K562 (cell line): ENCODE measurements around the gene CMTM1. TPM values are rescaled to one million over a fixed set of nuclear protein-coding genes. Genes with fewer than 3 reads are reported as not detected.

Experiments
- SAP30 ChIP-seq: fragments of 200-600 bp; sonication (generic); IDR thresholded peaks from 2 replicates; pipeline ENCODE4 v1.6.1; 2012; ENCODE audit warnings: borderline replicate concordance, low read depth, mild to moderate bottlenecking, moderate library complexity, low read length, control low read depth, inconsistent platforms; ENCODE audit not compliant: insufficient read depth, poor library complexity, severe bottlenecking
- TOE1 ChIP-seq, 2 experiments: fragments of 450-650 bp in 1 of 2; sonication (generic) in 1 of 2; formaldehyde crosslinking in 1 of 2; IDR thresholded peaks; 2 replicates each; pipeline versions ENCODE4 v1.7.1 to v1.8.0; 2016 to 2022; ENCODE audit warnings: borderline replicate concordance in 2 of 2, mild to moderate bottlenecking in 2 of 2, antibody characterized with exemption in 1 of 2, inconsistent platforms in 1 of 2, low read depth in 1 of 2, missing genetic modification reagents in 1 of 2, moderate library complexity in 1 of 2
- ZNF165 ChIP-seq: fragments of 250-450 bp; sonication (Bioruptor Pico); IDR thresholded peaks from 2 replicates; pipeline ENCODE4 v1.4.0; 2020; ENCODE audit warnings: borderline replicate concordance
- polyA plus RNA-seq, 8 experiments: library from polyadenylated mRNA; depleted of rRNA in 4 of 8; stranded (reverse) in 5 of 8; unstranded in 3 of 8; fragments of >200 nt; fragmentation: Nextera tagmentation in 2 of 8; fragmentation: Illumina TruSeq in 1 of 8; extraction: Ambion mirVana in 2 of 8; extraction: Trizol in 1 of 8; gene quantifications; 2 replicates each; pipeline versions ENCODE4 v1.2.1 to v1.2.3, GENCODE V29; 2011 to 2014; ENCODE audit warnings: inconsistent platforms in 1 of 8, missing spikeins in 1 of 8
- total RNA-seq, 7 experiments: library from RNA; depleted of rRNA in 6 of 7; stranded (reverse); fragments of >200 nt in 6 of 7; fragmentation: Illumina TruSeq in 2 of 7; extraction: Trizol in 2 of 7; gene quantifications; 2 replicates each; pipeline versions ENCODE4 v1.2.1 to v1.2.3, GENCODE V29; 2011 to 2021; ENCODE audit warnings: low replicate concordance in 1 of 7
- TF ChIP-seq, protein P1 (sequence below): fragments of 450-650 bp; IDR thresholded peaks from 2 replicates; pipeline ENCODE4 v1.6.1; 2016; ENCODE audit warnings: mild to moderate bottlenecking, moderate library complexity
- TF ChIP-seq, protein P2 (sequence below), 2 experiments: fragments of 450-650 bp; formaldehyde crosslinking in 1 of 2; IDR thresholded peaks; 2 replicates each; pipeline versions ENCODE4 v1.4.0 to v1.6.1; 2014 to 2020; ENCODE audit warnings: mild to moderate bottlenecking in 2 of 2, borderline replicate concordance in 1 of 2, low read depth in 1 of 2

CMTM1 gene
- total and polyA plus RNA-seq, 9 of the 15 experiments (the other 6 are each of a cell fraction or from before 2014, with no cell fraction given): 0.25 to 2.6 (median 1.1) TPM; not detected in 2

DNA sequence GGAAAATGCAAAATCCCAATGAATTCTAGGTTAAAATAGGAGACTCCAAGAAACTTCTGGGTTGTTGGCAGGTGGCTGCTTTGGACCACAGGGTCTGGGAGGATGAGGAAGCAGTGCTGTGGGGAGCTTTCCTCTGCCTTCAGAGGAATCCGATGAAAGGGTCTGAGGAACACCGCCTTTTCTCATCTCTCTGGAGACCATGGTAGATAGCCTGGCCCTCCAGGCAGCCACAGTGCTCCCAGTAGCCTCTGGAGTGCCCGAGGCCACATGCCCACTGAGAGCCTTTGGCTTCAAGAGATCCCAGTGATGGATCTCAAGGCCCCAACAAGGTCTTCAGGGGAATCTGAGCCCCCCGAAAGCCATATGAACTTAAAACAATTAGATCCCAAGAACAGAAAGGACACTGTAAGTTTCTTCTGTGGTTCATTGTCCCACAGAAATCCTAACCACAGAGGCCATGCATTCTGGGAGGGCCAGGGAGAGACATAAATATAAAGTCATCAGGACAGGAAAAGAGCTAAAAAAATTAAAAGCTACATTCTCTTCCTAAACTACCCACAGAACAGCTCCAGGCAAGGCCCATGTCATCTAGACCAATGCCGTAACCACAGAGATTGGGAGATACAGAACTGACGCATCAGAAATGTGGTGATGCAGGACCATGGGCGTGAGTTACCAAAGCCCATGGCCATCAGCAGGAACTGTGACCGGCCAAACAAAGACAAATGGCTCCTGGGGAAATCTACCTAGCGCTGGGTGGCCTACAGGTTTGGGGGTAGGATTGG lies 40.7 kb upstream of the CMTM1 start (continued):
- TF ChIP-seq, protein P1, sequence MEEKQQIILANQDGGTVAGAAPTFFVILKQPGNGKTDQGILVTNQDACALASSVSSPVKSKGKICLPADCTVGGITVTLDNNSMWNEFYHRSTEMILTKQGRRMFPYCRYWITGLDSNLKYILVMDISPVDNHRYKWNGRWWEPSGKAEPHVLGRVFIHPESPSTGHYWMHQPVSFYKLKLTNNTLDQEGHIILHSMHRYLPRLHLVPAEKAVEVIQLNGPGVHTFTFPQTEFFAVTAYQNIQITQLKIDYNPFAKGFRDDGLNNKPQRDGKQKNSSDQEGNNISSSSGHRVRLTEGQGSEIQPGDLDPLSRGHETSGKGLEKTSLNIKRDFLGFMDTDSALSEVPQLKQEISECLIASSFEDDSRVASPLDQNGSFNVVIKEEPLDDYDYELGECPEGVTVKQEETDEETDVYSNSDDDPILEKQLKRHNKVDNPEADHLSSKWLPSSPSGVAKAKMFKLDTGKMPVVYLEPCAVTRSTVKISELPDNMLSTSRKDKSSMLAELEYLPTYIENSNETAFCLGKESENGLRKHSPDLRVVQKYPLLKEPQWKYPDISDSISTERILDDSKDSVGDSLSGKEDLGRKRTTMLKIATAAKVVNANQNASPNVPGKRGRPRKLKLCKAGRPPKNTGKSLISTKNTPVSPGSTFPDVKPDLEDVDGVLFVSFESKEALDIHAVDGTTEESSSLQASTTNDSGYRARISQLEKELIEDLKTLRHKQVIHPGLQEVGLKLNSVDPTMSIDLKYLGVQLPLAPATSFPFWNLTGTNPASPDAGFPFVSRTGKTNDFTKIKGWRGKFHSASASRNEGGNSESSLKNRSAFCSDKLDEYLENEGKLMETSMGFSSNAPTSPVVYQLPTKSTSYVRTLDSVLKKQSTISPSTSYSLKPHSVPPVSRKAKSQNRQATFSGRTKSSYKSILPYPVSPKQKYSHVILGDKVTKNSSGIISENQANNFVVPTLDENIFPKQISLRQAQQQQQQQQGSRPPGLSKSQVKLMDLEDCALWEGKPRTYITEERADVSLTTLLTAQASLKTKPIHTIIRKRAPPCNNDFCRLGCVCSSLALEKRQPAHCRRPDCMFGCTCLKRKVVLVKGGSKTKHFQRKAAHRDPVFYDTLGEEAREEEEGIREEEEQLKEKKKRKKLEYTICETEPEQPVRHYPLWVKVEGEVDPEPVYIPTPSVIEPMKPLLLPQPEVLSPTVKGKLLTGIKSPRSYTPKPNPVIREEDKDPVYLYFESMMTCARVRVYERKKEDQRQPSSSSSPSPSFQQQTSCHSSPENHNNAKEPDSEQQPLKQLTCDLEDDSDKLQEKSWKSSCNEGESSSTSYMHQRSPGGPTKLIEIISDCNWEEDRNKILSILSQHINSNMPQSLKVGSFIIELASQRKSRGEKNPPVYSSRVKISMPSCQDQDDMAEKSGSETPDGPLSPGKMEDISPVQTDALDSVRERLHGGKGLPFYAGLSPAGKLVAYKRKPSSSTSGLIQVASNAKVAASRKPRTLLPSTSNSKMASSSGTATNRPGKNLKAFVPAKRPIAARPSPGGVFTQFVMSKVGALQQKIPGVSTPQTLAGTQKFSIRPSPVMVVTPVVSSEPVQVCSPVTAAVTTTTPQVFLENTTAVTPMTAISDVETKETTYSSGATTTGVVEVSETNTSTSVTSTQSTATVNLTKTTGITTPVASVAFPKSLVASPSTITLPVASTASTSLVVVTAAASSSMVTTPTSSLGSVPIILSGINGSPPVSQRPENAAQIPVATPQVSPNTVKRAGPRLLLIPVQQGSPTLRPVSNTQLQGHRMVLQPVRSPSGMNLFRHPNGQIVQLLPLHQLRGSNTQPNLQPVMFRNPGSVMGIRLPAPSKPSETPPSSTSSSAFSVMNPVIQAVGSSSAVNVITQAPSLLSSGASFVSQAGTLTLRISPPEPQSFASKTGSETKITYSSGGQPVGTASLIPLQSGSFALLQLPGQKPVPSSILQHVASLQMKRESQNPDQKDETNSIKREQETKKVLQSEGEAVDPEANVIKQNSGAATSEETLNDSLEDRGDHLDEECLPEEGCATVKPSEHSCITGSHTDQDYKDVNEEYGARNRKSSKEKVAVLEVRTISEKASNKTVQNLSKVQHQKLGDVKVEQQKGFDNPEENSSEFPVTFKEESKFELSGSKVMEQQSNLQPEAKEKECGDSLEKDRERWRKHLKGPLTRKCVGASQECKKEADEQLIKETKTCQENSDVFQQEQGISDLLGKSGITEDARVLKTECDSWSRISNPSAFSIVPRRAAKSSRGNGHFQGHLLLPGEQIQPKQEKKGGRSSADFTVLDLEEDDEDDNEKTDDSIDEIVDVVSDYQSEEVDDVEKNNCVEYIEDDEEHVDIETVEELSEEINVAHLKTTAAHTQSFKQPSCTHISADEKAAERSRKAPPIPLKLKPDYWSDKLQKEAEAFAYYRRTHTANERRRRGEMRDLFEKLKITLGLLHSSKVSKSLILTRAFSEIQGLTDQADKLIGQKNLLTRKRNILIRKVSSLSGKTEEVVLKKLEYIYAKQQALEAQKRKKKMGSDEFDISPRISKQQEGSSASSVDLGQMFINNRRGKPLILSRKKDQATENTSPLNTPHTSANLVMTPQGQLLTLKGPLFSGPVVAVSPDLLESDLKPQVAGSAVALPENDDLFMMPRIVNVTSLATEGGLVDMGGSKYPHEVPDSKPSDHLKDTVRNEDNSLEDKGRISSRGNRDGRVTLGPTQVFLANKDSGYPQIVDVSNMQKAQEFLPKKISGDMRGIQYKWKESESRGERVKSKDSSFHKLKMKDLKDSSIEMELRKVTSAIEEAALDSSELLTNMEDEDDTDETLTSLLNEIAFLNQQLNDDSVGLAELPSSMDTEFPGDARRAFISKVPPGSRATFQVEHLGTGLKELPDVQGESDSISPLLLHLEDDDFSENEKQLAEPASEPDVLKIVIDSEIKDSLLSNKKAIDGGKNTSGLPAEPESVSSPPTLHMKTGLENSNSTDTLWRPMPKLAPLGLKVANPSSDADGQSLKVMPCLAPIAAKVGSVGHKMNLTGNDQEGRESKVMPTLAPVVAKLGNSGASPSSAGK: no peak
- TF ChIP-seq, protein P2, sequence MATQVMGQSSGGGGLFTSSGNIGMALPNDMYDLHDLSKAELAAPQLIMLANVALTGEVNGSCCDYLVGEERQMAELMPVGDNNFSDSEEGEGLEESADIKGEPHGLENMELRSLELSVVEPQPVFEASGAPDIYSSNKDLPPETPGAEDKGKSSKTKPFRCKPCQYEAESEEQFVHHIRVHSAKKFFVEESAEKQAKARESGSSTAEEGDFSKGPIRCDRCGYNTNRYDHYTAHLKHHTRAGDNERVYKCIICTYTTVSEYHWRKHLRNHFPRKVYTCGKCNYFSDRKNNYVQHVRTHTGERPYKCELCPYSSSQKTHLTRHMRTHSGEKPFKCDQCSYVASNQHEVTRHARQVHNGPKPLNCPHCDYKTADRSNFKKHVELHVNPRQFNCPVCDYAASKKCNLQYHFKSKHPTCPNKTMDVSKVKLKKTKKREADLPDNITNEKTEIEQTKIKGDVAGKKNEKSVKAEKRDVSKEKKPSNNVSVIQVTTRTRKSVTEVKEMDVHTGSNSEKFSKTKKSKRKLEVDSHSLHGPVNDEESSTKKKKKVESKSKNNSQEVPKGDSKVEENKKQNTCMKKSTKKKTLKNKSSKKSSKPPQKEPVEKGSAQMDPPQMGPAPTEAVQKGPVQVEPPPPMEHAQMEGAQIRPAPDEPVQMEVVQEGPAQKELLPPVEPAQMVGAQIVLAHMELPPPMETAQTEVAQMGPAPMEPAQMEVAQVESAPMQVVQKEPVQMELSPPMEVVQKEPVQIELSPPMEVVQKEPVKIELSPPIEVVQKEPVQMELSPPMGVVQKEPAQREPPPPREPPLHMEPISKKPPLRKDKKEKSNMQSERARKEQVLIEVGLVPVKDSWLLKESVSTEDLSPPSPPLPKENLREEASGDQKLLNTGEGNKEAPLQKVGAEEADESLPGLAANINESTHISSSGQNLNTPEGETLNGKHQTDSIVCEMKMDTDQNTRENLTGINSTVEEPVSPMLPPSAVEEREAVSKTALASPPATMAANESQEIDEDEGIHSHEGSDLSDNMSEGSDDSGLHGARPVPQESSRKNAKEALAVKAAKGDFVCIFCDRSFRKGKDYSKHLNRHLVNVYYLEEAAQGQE (IDR thresholded peaks at IDR 0.05; ENCODE audit: borderline replicate concordance): no peak
- TF ChIP-seq, protein P2 (CRISPR knock-in tag; IDR thresholded peaks at IDR 0.05; ENCODE audit: low read depth): no peak
- TF ChIP-seq TOE1 (IDR thresholded peaks at IDR 0.05; ENCODE audit: borderline replicate concordance): no peak
- TF ChIP-seq TOE1 (CRISPR knock-in tag; IDR thresholded peaks at IDR 0.05; ENCODE audit: borderline replicate concordance, low read depth): no peak
- TF ChIP-seq ZNF165: no peak
- TF ChIP-seq SAP30: no peak
